PC-9 (cell line): ENCODE data around the gene HGS. TPM values are rescaled to one million over a fixed set of nuclear protein-coding genes. Genes with fewer than 3 reads are reported as not detected.

Experiments
- BruUV-seq: library from RNA; stranded (reverse); fragments of 400-500 nt; replicated peaks from 2 replicates; lab custom pipeline; 2021; lab: Mats Ljungman, UMichigan
- CTCF ChIA-PET: fragments of 300-600 bp; sonication (Branson Sonifier 250); formaldehyde crosslinking; loops from one replicate; lab custom pipeline; 2022; ENCODE audit warnings: antibody characterized with exemption; lab: Charles Lee
- POLR2A ChIA-PET: fragments of 300-600 bp; sonication (Branson Sonifier 250); formaldehyde crosslinking; loops from one replicate; lab custom pipeline; 2022; ENCODE audit warnings: antibody characterized with exemption; ENCODE audit not compliant: unreplicated experiment; lab: Charles Lee
- DNase-seq, 2 experiments: peaks; one replicate each; pipeline versions ENCODE4 v3.0.0 to v3.0.0-alpha.2; 2015 to 2022; ENCODE audit warnings: mixed read lengths in 1 of 2
- H2AFZ ChIP-seq: fragments of 200-600 bp; sonication (generic); 2 replicates; pipeline ENCODE4 v1.8.1; 2017; ENCODE audit warnings: antibody characterized with exemption
- H3F3A ChIP-seq: fragments of 200-600 bp; sonication (generic); 2 replicates; pipeline ENCODE4 v1.8.1; 2017; ENCODE audit warnings: antibody characterized with exemption, mild to moderate bottlenecking, low read depth; ENCODE audit not compliant: insufficient read depth
- H3K27ac ChIP-seq: fragments of 200-600 bp; sonication (generic); 2 replicates; pipeline ENCODE4 v1.6.1; 2016; ENCODE audit warnings: mixed run types
- H3K27me3 ChIP-seq: fragments of 200-600 bp; sonication (generic); 2 replicates; pipeline ENCODE4 v1.6.1; 2016; ENCODE audit warnings: low read depth, mixed run types; ENCODE audit not compliant: insufficient read depth
- H3K36me3 ChIP-seq: fragments of 200-600 bp; sonication (generic); 2 replicates; pipeline ENCODE4 v1.6.1; 2016; ENCODE audit warnings: low read depth, mixed run types
- H3K4me1 ChIP-seq: fragments of 200-600 bp; sonication (generic); replicated peaks from 2 replicates; pipeline ENCODE4 v1.6.1; 2016; ENCODE audit warnings: mixed run types; ENCODE audit not compliant: insufficient read depth
- H3K4me2 ChIP-seq: fragments of 200-600 bp; sonication (generic); 2 replicates; pipeline ENCODE4 v1.6.1; 2017; ENCODE audit warnings: mixed run types
- H3K4me3 ChIP-seq: fragments of 200-600 bp; sonication (generic); 2 replicates; pipeline ENCODE4 v1.6.1; 2016; ENCODE audit warnings: mixed run types
- H3K79me2 ChIP-seq: fragments of 200-600 bp; sonication (generic); 2 replicates; pipeline ENCODE4 v1.6.1; 2017; ENCODE audit warnings: low read depth, mixed run types
- H3K9me2 ChIP-seq: fragments of 200-600 bp; sonication (generic); 2 replicates; pipeline ENCODE4 v1.8.1; 2017; ENCODE audit warnings: mild to moderate bottlenecking; ENCODE audit not compliant: insufficient read depth
- H3K9me3 ChIP-seq: fragments of 200-600 bp; sonication (generic); 2 replicates; pipeline ENCODE4 v1.8.1; 2016; ENCODE audit warnings: low read depth; ENCODE audit not compliant: insufficient read depth
- H4K20me1 ChIP-seq: fragments of 200-600 bp; sonication (generic); 2 replicates; pipeline ENCODE4 v1.8.1; 2017; ENCODE audit not compliant: insufficient read depth
- CTCF ChIP-seq: fragments of 200-600 bp; sonication (generic); conservative IDR thresholded peaks from 2 replicates; pipeline ENCODE4 v1.6.1; 2017; ENCODE audit warnings: mixed run types, antibody characterized with exemption, mild to moderate bottlenecking, moderate library complexity
- EZH2 ChIP-seq: fragments of 200-600 bp; sonication (generic); IDR thresholded peaks from 2 replicates; pipeline ENCODE4 v1.8.0; 2017; ENCODE audit warnings: antibody characterized with exemption, low read depth
- intact Hi-C: fragments of 100-400 bp; cut with micrococcal nuclease; formaldehyde crosslinking; loops from one replicate; pipeline ENCODE4 v1.10.0; 2022; ENCODE audit not compliant: unreplicated experiment
- total RNA-seq: library from RNA; stranded (reverse); gene quantifications from 2 replicates; pipeline ENCODE4 v1.2.3, GENCODE V29; 2021

Gene HGS
- total RNA-seq, 1 experiment from 2014 or later: 166 TPM

- no peak overlapping the region for H3K4me3 ChIP-seq
- ChIA-PET POLR2A (no interaction called here), CTCF (no interaction called here)
- intact Hi-C loops: no loop called here
- H3K9me2 ChIP-seq: no peaks in the 10 kb centered on the region
- peaks cover 12% of the 10 kb centered on the region for H3K4me1 ChIP-seq
- no peak for DNase-seq
- no peak overlapping the region for H2AFZ ChIP-seq
- no peak overlapping the region for H3K27ac ChIP-seq
- H3K36me3 ChIP-seq: no peaks in the 10 kb centered on the region
- H3K9me3 ChIP-seq: no peaks in the 10 kb centered on the region
- TF ChIP-seq CTCF (no peak), EZH2 (no peak)
- no peaks in the 10 kb centered on the region for H4K20me1 ChIP-seq
- no peaks in the 10 kb centered on the region for H3K27me3 ChIP-seq
- no peak overlapping the region for H3K4me2 ChIP-seq
- peaks cover 45% of the 10 kb centered on the region for H3K79me2 ChIP-seq
- peaks cover 31% of the 10 kb centered on the region for H3F3A ChIP-seq
- no TSS peak for BruUV-seq
These were observed 21.9 kb downstream of the HGS start for GRCh38 chr17:81705518-81706231.

- Histone ChIP-seq H3K4me3 (no peak overlapping the region), H3K9me3 (no peaks in the 10 kb centered on the region), H3K4me2 (no peak overlapping the region), H3K79me2 (peaks cover 40% of the 10 kb centered on the region), H3K27ac (no peak overlapping the region), H3K27me3 (no peaks in the 10 kb centered on the region), H4K20me1 (no peaks in the 10 kb centered on the region), H2AFZ (no peak overlapping the region), H3K9me2 (no peaks in the 10 kb centered on the region), H3F3A (peaks cover 37% of the 10 kb centered on the region), H3K36me3 (no peaks in the 10 kb centered on the region), H3K4me1 (peaks cover 16% of the 10 kb centered on the region)
- intact Hi-C loops: no loop called here
- no peak for DNase-seq
- BruUV-seq: no TSS peak
- TF ChIP-seq CTCF (no peak), EZH2 (no peak)
- ChIA-PET CTCF (no interaction called here), POLR2A (no interaction called here)
These were observed 22.4 kb downstream of the HGS start for GRCh38 chr17:81706232-81706611.

- no peak for TF ChIP-seq CTCF
- TF ChIP-seq EZH2: no peak
- Histone ChIP-seq H3K9me3 (no peaks in the 10 kb centered on the region), H4K20me1 (no peaks in the 10 kb centered on the region), H3K4me2 (no peak overlapping the region), H3K9me2 (no peaks in the 10 kb centered on the region), H3K36me3 (no peaks in the 10 kb centered on the region), H3K27me3 (no peaks in the 10 kb centered on the region), H3K79me2 (peaks cover 32% of the 10 kb centered on the region), H3F3A (peaks cover 35% of the 10 kb centered on the region), H3K4me1 (peaks cover 14% of the 10 kb centered on the region), H3K4me3 (no peak overlapping the region), H2AFZ (no peak overlapping the region), H3K27ac (no peak overlapping the region)
- DNase-seq: no peak
- CTCF ChIA-PET: interaction anchor here (0.6 kb wide), 1 partner anchor 30 kb away, joined by 4 read pairs; no protein-coding TSS in a partner anchor
- BruUV-seq: no TSS peak
- POLR2A ChIA-PET: no interaction called here
- intact Hi-C loops: no loop called here
These were observed 23.2 kb downstream of the HGS start for GRCh38 chr17:81706757-81707624.
